HL-60 (cell line): ENCODE measurements around the gene SRSF3.

Experiments
- CTCF ChIP-seq: IDR thresholded peaks from one replicate; pipeline ENCODE4 v1.5.1; 2011; ENCODE audit warnings: low read length, control low read depth, inconsistent platforms; ENCODE audit not compliant: insufficient read depth
- GABPA ChIP-seq: IDR thresholded peaks from 2 replicates; pipeline ENCODE4 v1.6.1; 2012; ENCODE audit warnings: low read depth
- POLR2AphosphoS5 ChIP-seq: IDR thresholded peaks from 2 replicates; pipeline ENCODE4 v1.6.1; 2012; ENCODE audit warnings: low read depth
- REST ChIP-seq: IDR thresholded peaks from 2 replicates; pipeline ENCODE4 v1.6.1; 2012; ENCODE audit warnings: low read depth; ENCODE audit not compliant: insufficient replicate concordance
- SPI1 ChIP-seq: IDR thresholded peaks from 2 replicates; pipeline ENCODE4 v1.6.1; 2012; ENCODE audit warnings: low read depth, mild to moderate bottlenecking, borderline replicate concordance

- TF ChIP-seq GABPA (no peak), CTCF (no peak), POLR2AphosphoS5 (no peak; the same call in 1 of the 2 replicates), REST (no peak), SPI1 (no peak)
These were observed 14.8 kb downstream of the SRSF3 start for GRCh38 chr6:36608788-36609563.
